HG03039 (cell line): ENCODE measurements around the gene LTBP2.

Experiments
- ATAC-seq: cut with Tn5 transposase; IDR thresholded peaks from one replicate; pipeline ENCODE4 v1.9.1; 2021; ENCODE audit warnings: mild to moderate bottlenecking, moderate library complexity; ENCODE audit not compliant: unreplicated experiment

The LTBP2 gene

GRCh38 chr14:74638966-74639365, 26.9 kb upstream of the LTBP2 start:
- ATAC-seq = no peak

DNA sequence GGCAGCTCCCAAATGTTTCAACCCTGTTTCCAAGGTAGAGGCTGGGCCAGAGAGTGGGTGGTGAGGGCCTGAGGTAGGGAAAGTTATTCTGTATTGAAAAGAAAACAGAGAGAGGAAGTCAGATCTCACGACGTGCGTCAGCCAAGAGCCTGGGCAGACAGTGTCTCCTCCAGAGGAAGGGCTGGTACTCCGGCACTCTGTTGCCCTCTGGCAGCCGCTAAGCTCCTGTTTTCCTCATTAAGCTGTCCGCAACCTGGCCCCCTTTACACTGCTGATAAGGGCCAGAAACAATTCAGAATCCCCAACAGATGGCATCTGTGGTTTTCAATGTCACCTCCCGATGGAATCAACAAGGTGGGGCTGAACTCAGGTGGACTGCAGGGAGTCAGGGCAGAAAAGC, 26.0 kb upstream of the LTBP2 start:
- ATAC-seq = no peak

GRCh38 chr14:74637178-74637550, 25.1 kb upstream of the LTBP2 start:
- ATAC-seq = no peak

DNA sequence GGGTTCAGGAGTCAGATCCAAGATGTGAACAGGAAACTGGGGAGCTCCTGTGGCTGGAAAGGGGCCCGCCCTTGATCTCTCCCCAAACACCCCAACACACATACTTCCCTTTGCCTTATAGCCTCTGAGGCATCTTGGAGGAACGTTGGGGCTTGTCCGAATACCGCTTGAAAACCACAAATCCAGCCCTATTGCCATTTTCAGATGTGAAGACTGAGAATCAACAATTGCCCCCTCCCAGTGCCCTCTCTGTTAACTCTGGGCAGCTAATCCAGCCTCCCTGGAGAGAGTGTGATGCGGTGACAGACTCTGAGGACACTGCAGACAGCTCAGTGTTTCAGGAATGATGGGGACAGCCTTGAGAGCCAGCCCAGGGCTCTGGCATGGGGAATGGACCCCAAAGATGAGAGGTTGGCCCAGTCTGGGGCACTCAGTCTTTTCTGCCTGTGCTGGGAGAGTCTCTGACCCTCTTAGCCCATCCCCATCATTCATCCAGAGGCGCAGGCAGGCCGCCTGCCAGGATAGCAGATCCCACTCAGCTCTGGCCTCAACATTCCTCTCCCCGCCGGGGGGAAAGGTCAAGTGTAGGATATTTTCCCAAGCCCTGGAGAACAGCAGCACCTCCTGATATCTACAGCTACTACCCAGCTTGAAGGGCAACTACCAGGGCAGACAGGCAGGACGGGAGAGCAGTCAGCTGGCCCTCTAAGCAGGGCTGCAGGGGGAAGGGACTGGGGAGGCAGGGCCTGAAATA, 24.6 kb upstream of the LTBP2 start:
- ATAC-seq = no peak

GRCh38 chr14:74635847-74636246, 23.8 kb upstream of the LTBP2 start:
- no peak for ATAC-seq

DNA sequence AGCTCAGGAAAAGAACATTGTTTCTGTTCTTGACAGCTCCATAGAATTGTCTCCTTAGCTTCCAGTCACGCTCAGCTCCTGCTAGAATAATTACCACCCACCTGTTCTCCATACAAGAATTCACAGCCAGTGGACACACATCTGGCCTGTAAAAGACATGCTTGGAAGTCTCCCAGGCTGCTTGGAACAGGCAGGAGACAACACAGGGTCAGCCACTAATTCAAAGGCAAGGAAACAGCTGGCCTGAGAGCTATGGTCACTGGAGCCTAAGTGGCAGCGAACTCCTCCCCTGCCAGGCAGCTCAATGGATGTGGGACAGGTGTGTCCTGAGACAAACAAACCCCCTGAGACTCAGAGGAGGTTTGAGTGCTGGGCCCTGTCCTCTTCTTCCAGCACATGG, 22.9 kb upstream of the LTBP2 start:
- ATAC-seq = no peak

DNA sequence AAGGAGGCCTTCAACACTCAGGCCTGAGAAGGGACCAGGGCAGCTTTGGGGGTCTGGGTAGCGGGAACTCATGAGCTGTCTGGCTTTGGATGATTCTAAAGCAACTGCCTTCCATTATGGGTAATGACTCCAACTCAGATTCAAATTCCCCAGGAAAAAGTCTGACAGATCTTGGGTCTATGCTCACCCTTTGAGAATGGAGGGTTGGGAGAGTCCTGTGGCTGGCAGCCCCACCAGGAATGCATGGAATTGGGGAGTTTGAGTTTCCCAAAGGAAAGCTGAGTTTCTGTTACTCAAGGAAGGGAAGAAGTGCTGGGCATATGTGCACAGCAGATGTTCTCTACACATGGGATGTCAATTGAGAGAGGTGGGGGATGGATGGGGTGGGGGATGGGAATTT, 22.4 kb upstream of the LTBP2 start:
- ATAC-seq = no peak

GRCh38 chr14:74630881-74631690, 19.0 kb upstream of the LTBP2 start:
- ATAC-seq = no peak

DNA sequence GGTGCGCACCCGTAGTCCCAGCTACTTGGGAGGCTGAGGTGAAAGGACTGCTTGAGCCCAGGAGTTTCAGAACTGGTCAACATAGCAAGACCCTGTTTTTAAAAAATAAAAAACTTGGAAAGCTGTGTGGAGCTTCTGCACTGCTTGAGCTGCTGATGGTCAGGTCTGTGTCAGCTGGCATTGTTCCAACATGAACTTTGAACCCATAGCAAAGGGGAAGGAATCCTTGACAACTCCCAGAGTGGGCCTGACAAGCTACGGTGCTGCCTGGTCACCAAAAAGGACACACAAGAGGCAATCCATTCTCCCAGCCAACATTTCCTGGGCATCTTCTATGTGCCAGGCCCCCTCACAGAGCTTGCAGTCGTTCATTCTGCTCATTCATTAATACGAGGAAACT, 16.4 kb upstream of the LTBP2 start:
- no peak for ATAC-seq

GRCh38 chr14:74627076-74627475, 15.0 kb upstream of the LTBP2 start:
- ATAC-seq = no peak

GRCh38 chr14:74622257-74622656, 10.2 kb upstream of the LTBP2 start:
- no peak for ATAC-seq

- no peak for ATAC-seq
Measured at GRCh38 chr14:74621556-74621955, 9.5 kb upstream of the LTBP2 start.

GRCh38 chr14:74620923-74621322, 8.9 kb upstream of the LTBP2 start:
- no peak for ATAC-seq

DNA sequence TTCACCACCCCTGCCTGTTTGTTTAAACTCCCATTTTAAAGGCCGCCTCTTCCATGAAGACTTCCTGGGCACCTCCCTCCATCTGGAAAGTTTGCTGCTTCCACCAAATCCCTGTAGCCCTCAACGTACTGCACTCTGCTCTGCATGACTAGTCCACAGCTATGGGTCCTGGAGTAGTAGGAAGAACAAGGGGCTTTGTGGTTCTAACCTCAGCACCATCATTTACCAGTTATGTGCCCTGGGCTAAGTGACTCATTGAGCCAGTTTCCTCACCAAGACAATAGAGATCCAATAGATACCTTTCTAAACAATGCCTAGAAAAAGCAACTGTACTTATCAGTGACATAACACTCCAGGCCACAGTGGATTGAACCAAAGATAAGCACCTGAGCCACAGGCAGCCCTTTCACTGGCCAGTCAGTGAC, 8.5 kb upstream of the LTBP2 start:
- no peak for ATAC-seq

GRCh38 chr14:74619672-74620131, 7.7 kb upstream of the LTBP2 start:
- ATAC-seq = no peak

- ATAC-seq = no peak
Measured at GRCh38 chr14:74618078-74618952, 6.3 kb upstream of the LTBP2 start.

GRCh38 chr14:74616996-74617700, 5.1 kb upstream of the LTBP2 start:
- no peak for ATAC-seq

DNA sequence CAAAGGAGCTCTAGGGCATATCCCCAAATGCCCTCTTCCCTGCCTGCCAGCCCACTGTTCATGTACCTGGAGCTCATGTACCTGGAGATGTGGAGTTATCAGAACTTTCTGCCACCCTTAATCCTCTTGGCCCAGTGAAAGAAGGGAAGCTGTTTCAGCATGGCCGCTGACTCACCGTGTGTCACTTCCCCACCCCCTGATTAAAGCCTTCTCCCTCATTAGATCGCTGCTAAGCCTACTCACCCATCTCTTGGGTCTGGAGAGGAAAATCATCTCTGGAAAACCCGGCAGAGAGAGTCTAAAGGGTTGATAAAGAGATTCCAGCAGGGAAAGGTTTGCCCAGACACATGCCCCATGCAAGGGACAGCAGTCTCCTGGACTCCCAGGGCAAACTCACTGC, 4.5 kb upstream of the LTBP2 start:
- ATAC-seq = no peak

DNA sequence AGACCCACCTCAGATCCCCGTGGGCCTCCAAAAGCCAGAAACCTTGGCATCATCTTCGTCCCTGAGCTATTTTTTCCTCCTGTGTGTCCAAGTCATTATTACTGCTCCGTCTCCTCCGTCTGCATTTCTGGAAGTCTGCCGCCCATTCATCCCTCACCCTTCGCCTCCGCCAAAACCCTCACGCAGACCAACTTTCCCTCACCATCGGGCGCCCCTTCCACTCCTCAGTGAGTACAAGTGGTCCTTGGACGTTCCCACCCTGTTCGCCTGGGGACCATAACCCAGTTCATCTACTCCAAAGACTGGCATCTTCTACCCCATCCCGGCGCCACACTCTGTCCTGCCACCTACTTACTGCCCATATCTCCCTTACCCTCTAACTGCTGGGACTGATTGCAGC, 3.7 kb upstream of the LTBP2 start:
- ATAC-seq = no peak
